WTC11 (cell line): ENCODE measurements around the gene EBF3.

Experiments
- CREB1 ChIP-seq: sonication (generic); formaldehyde crosslinking; IDR thresholded peaks from 2 replicates; pipeline ENCODE4 v1.8.0; 2023; ENCODE audit warnings: mild to moderate bottlenecking, missing genetic modification reagents
- TCF7 ChIP-seq: sonication (generic); formaldehyde crosslinking; IDR thresholded peaks from 2 replicates; pipeline ENCODE4 v1.8.0; 2022; ENCODE audit warnings: mild to moderate bottlenecking, low read depth, missing genetic modification reagents, moderate library complexity
- TF ChIP-seq, protein P1 (sequence below): fragments of 200-600 bp; IDR thresholded peaks from 2 replicates; pipeline ENCODE4 v1.8.0; 2022; ENCODE audit warnings: antibody characterized with exemption

DNA sequence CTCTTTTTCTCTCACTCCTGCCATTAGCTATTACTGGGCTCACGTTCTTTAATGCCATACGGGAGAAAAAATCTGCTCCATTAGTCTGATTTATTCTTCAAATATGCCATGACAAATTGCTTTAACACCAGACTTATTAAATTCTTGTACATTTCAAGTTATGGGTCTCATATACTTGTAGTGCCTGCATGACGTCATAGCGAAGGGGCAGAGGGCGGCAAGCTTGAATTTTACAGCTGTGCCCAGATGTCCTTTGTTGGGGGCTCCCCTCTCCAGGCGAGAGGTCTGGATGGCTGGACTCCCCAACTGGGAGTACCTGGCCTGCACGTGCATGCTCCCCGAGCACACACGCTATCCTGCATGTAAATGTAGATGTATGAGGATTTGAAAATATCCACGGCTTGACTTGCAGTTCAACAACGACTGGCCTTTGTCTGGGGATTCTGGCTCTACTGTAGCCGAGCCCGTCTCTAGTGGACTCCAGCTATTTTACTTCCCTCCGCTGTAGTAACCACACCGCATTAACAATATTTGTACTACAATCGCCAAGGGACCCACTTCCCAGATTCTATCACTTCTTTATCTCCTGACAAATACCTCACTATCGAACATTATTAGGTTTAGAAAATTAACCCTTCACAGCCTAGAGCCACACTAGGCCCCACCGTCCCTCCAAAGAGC, 79.5 kb downstream of the EBF3 start:
- TF ChIP-seq CREB1 = no peak
- TF ChIP-seq, protein P1, sequence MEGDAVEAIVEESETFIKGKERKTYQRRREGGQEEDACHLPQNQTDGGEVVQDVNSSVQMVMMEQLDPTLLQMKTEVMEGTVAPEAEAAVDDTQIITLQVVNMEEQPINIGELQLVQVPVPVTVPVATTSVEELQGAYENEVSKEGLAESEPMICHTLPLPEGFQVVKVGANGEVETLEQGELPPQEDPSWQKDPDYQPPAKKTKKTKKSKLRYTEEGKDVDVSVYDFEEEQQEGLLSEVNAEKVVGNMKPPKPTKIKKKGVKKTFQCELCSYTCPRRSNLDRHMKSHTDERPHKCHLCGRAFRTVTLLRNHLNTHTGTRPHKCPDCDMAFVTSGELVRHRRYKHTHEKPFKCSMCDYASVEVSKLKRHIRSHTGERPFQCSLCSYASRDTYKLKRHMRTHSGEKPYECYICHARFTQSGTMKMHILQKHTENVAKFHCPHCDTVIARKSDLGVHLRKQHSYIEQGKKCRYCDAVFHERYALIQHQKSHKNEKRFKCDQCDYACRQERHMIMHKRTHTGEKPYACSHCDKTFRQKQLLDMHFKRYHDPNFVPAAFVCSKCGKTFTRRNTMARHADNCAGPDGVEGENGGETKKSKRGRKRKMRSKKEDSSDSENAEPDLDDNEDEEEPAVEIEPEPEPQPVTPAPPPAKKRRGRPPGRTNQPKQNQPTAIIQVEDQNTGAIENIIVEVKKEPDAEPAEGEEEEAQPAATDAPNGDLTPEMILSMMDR = no peak
- TF ChIP-seq TCF7 = no peak
